AG08395 (cell line): ENCODE results near the gene BFSP1.

Source experiments
- DNase-seq: peaks from one replicate; pipeline ENCODE4 v3.0.0; 2012; ENCODE audit warnings: mixed read lengths, low spot score

The BFSP1 gene

DNA sequence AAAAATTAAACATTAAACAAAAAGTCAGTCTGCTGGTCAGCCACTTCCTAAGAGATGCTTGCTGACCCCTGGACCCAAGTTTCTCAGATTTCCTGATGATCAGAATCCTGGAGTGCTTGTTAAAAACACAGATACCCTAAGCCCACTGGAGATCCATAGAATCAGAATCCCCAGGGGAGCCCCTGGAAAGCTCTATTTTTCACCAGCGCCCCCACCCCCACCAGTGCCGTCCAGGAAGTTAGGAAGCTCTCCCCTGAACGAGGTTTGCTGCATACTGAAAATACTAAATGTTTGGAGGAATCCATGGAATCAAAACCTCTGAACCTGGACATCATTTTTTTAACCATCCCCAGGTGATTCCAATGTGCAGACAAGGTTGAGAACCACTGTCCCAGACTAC lies 69.2 kb downstream of the BFSP1 start:
- no peak for DNase-seq

- no peak for DNase-seq
Observed at GRCh38 chr20:17460119-17460518, 71.1 kb downstream of the BFSP1 start.

DNA sequence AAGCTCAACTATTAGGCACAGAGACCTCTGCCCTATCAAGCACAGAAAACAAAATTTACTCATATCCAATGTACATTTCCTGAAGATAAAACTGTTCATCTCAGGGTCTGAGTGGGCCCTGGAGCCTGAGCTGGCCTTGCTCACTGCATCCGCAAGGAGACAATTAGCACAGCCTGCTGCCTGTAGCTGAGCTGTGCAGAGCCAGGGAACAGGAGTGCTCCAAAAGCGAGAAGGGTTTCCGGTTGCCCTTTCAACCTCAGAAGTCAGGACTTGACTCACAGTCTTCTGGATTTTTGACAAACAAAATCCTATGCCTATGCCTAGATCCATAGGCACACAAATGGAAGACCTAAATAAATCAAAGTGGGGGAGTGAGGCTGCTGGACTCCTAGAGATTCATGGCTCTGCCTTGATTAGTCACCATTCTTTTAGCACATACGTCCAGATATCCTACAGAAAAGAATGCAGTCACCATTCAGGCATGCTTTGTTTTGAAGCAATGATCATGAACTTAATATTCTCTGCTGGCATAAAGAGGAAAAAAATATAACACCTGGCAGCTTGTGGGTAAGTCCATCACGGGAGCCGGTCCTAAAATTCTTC lies 73.5 kb downstream of the BFSP1 start:
- no peak for DNase-seq

- DNase-seq, result no peak
Observed at GRCh38 chr20:17457079-17457478, 74.1 kb downstream of the BFSP1 start.

- DNase-seq, result no peak
Observed at GRCh38 chr20:17456279-17456678, 74.9 kb downstream of the BFSP1 start.

- DNase-seq, result no peak
Observed at GRCh38 chr20:17453592-17453991, 77.6 kb downstream of the BFSP1 start.

DNA sequence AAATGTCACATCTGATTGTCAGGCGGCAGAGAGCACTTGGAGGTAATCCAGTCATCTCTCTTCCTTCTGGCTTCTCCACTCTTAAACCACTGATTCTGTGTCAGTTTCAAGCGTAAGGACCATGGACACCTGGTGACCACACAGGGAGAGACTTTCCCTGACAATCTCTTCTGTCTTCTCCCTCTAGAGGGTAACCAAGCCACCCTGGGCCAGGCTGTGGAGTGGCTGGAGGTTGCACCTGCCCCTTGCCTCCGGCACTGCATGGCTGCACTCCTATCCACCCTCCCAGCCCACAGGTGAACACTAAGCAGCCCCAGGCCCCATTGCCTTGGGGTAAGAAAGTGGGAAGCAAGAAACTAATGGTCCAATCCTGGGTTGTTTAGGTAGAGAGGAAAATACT lies 78.7 kb downstream of the BFSP1 start:
- DNase-seq, result no peak

DNA sequence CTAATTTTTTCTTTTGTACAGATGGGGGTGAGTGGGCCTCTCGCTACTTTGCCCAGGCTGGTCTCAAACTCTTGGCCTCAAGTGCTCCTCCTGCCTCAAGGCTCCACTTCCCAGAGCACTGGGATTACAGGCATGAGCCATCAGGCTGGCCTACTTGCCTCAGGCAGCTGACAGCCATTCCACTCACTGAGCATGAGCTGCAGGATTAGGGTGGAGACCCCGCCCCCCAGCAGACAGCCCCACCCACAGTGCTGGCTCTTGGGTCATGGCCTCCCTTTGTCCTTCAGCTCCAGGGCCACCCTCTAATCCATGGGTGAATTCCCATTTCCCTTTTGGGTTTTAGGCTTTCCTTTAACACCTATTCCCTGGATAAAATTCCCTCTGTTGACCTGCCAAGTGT lies 82.1 kb downstream of the BFSP1 start:
- no peak for DNase-seq

DNA sequence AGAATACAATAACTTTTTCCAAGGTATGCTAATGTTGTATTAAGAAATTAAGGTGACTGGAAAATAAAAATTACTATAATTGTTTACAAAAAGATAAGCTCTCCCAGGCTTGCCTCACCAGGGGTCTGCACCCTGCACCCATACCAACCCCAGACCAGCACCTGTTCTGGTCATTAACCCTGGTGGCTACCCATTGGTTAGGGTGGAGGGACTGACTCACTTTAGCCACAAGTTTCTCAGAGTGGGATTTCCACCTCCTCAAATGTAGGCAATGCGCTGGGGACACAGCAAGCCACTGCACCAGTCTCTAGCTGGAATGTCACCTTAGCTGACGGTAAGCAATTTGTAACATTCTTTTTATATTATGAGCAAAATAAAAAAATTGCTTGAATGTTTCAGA lies 83.1 kb downstream of the BFSP1 start:
- no peak for DNase-seq

DNA sequence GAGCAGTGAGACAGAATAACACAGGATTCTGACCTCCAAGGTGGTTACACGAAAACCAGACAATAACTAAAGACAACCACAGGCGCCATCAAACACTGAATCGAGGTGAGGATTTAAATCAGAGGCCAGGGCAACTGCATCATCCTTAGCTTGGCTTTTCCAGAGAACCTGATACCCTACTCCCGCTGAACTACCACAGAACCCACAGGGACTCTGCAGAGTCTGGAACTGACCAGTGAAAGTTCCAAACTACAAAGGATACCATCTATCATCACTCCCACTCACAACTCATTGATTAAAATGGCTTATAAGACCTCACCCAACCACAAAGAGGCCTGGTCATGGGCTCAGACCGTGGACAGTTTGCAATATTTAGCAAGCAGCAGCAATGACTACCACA lies 85.0 kb downstream of the BFSP1 start:
- DNase-seq, result no peak

- no peak for DNase-seq
Observed at GRCh38 chr20:17445543-17445942, 85.6 kb downstream of the BFSP1 start.

GRCh38 chr20:17444091-17444490 lies 87.1 kb downstream of the BFSP1 start:
- no peak for DNase-seq
